Mesendoderm (in vitro differentiated cells): ENCODE results near the gene PASK.

Experiments
- DNase-seq: peaks from one replicate; pipeline ENCODE4 v3.0.0; 2013
- H2AK5ac ChIP-seq: 2 replicates; pipeline ENCODE4 v1.6.1; 2013; ENCODE audit warnings: low read length, inconsistent platforms
- H2BK120ac ChIP-seq: 2 replicates; pipeline ENCODE4 v1.6.1; 2013; ENCODE audit warnings: low read depth, mild to moderate bottlenecking, low read length, moderate library complexity, mixed read lengths
- H2BK15ac ChIP-seq: replicated peaks from 2 replicates; pipeline ENCODE4 v1.6.1; 2013; ENCODE audit warnings: low read depth, mild to moderate bottlenecking, moderate library complexity
- H2BK5ac ChIP-seq: 2 replicates; pipeline ENCODE4 v1.6.1; 2013; ENCODE audit warnings: low read length, inconsistent platforms
- H3K18ac ChIP-seq: 2 replicates; pipeline ENCODE4 v1.6.1; 2013; ENCODE audit warnings: mild to moderate bottlenecking, low read length, mixed read lengths
- H3K23ac ChIP-seq: one replicate; pipeline ENCODE4 v1.6.1; 2013; ENCODE audit warnings: low read length
- H3K27ac ChIP-seq: 2 replicates; pipeline ENCODE4 v1.5.1; 2013; ENCODE audit warnings: low read depth, mild to moderate bottlenecking, inconsistent platforms, low read length, moderate library complexity
- H3K27me3 ChIP-seq: 2 replicates; pipeline ENCODE4 v1.6.1; 2013; ENCODE audit warnings: low read length, control low read depth, mild to moderate bottlenecking, inconsistent platforms; ENCODE audit not compliant: insufficient read depth, poor library complexity
- H3K36me3 ChIP-seq: 2 replicates; pipeline ENCODE4 v1.6.1; 2013; ENCODE audit warnings: low read length, inconsistent platforms; ENCODE audit not compliant: control insufficient read depth, insufficient read depth
- H3K4ac ChIP-seq: one replicate; pipeline ENCODE4 v1.6.1; 2013; ENCODE audit warnings: low read depth, mild to moderate bottlenecking, low read length, moderate library complexity
- H3K4me1 ChIP-seq: 2 replicates; pipeline ENCODE4 v1.6.1; 2013; ENCODE audit warnings: low read depth, low read length, inconsistent platforms; ENCODE audit not compliant: control insufficient read depth
- H3K4me2 ChIP-seq: 2 replicates; pipeline ENCODE4 v1.6.1; 2013; ENCODE audit warnings: low read length
- H3K4me3 ChIP-seq: 2 replicates; pipeline ENCODE4 v1.5.1; 2013; ENCODE audit warnings: mild to moderate bottlenecking, low read length
- H3K56ac ChIP-seq: one replicate; pipeline ENCODE4 v1.6.1; 2013; ENCODE audit warnings: low read length
- H3K79me1 ChIP-seq: 2 replicates; pipeline ENCODE4 v1.6.1; 2013; ENCODE audit warnings: low read length, inconsistent platforms
- H3K79me2 ChIP-seq: 2 replicates; pipeline ENCODE4 v1.6.1; 2013; ENCODE audit warnings: mild to moderate bottlenecking, low read length; ENCODE audit not compliant: control insufficient read depth, insufficient read depth
- H3K9ac ChIP-seq: 2 replicates; pipeline ENCODE4 v1.6.1; 2013; ENCODE audit warnings: low read length, inconsistent platforms
- H4K5ac ChIP-seq: one replicate; pipeline ENCODE4 v1.6.1; 2013; ENCODE audit warnings: low read length
- H4K8ac ChIP-seq: one replicate; pipeline ENCODE4 v1.6.1; 2013; ENCODE audit warnings: low read depth, mild to moderate bottlenecking, control low read depth, low read length, moderate library complexity
- WGBS: extraction: QIAGEN DNeasy Blood & Tissue Kit; methylation state at CpG from one replicate; pipeline ENCODE4 v1.1.7; 2013; ENCODE audit warnings: low lambda C conversion rate, missing lambda C conversion rate; ENCODE audit not compliant: insufficient coverage; ENCODE audit errors: extremely low coverage; 5-methylcytosine and 5-hydroxymethylcytosine counted together

PASK gene

DNA sequence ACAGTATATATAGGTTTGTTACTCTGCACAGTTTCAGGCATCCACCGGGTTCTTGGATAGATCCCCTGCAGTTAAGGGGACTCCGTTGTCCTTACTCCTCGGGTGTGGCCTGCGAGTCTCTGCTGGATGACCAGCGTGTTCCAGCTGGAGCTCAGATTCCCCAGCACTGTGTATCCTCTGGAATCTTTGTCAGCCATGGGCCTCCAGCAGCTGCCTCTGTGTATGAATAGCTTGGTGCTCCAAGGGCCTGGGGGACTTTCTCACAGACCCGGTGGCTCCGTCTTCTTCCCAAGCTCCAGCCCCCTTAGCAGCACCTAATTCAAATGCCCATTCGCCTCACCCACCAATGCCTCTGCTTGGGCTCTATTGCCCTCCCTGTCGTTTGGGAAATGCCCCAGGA is 45.5 kb upstream of the PASK start:
- DNase-seq: no peak
- Histone ChIP-seq H3K79me1 (no peaks in the 10 kb centered on the region), H3K56ac (no peak overlapping the region), H3K27ac (no peak overlapping the region), H2BK15ac (no peak overlapping the region), H4K8ac (no peak overlapping the region), H3K4ac (no peak overlapping the region), H3K9ac (no peak overlapping the region), H3K79me2 (no peaks in the 10 kb centered on the region), H4K5ac (no peak overlapping the region), H3K23ac (no peak overlapping the region), H3K18ac (no peak overlapping the region), H2BK5ac (no peak overlapping the region), H3K36me3 (no peaks in the 10 kb centered on the region), H3K27me3 (no peaks in the 10 kb centered on the region), H2AK5ac (no peak overlapping the region), H3K4me1 (no peaks in the 10 kb centered on the region), H2BK120ac (no peak overlapping the region), H3K4me3 (no peak overlapping the region), H3K4me2 (no peak overlapping the region)
- no CpG with 5 or more reads among the region's 9 CpGs for WGBS

DNA sequence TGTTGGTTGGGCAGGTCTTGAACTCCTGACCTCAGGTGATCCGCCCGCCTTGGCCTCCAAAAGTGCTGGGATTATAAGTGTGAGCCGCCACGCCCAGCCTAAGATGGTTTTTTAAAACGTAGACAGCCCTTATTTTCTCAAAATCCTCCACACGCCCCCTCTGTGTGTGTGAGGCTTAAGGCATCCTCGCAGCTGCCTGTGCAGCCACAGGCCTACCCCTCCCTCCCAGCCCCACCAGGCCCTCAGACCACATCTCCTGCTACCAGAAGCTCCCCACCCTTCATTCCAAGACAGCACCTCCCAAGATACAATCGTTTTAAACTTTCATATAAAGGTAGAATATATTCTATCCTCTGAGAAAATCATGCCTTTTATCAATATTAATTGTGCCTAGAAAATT is 44.0 kb upstream of the PASK start:
- no peak overlapping the region for H3K4me2 ChIP-seq
- H3K36me3 ChIP-seq: no peaks in the 10 kb centered on the region
- H3K27me3 ChIP-seq: no peaks in the 10 kb centered on the region
- H3K79me2 ChIP-seq: no peaks in the 10 kb centered on the region
- no peaks in the 10 kb centered on the region for H3K4me1 ChIP-seq
- H3K56ac ChIP-seq: no peak overlapping the region
- H3K79me1 ChIP-seq: no peaks in the 10 kb centered on the region
- no peak overlapping the region for H3K9ac ChIP-seq
- no peak overlapping the region for H3K4me3 ChIP-seq
- WGBS: no CpG with 5 or more reads among the region's 8 CpGs
- DNase-seq: no peak
- no peak overlapping the region for H4K8ac ChIP-seq
- H3K23ac ChIP-seq: no peak overlapping the region
- no peak overlapping the region for H2AK5ac ChIP-seq
- H3K27ac ChIP-seq: no peak overlapping the region
- no peak overlapping the region for H3K4ac ChIP-seq
- no peak overlapping the region for H3K18ac ChIP-seq
- no peak overlapping the region for H2BK120ac ChIP-seq
- H2BK5ac ChIP-seq: no peak overlapping the region
- H2BK15ac ChIP-seq: no peak overlapping the region
- H4K5ac ChIP-seq: no peak overlapping the region

DNA sequence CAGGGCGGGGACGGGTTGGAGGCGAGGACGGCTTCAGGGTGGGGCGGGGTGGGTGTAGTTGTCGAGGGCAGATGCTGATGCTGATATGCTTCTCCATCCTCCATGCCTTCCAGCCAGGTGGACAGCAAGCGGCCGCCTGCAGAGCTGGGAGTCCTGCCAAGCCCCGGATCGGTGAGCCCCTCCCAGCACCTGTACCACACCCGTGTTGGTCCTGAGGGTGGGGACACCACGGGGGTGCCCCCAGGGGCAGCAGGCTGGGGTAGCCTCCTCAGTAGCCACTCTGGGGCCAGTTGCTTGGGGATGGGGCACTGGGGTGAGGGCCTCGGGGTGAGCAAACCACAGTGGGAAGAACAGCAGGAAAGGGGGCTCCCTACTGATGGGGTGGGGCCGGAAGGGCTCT is 41.8 kb upstream of the PASK start:
- Histone ChIP-seq H3K23ac (no peak overlapping the region), H2BK120ac (no peak overlapping the region), H3K4me1 (peaks cover 3% of the 10 kb centered on the region), H3K36me3 (no peaks in the 10 kb centered on the region), H3K27ac (no peak overlapping the region), H3K27me3 (no peaks in the 10 kb centered on the region), H2BK5ac (no peak overlapping the region), H3K79me2 (no peaks in the 10 kb centered on the region), H3K9ac (no peak overlapping the region), H4K5ac (no peak overlapping the region), H3K4me3 (no peak overlapping the region), H4K8ac (no peak overlapping the region), H3K79me1 (no peaks in the 10 kb centered on the region), H3K18ac (no peak overlapping the region), H3K4me2 (no peak overlapping the region), H3K4ac (no peak overlapping the region), H2BK15ac (no peak overlapping the region), H2AK5ac (no peak overlapping the region), H3K56ac (no peak overlapping the region)
- no CpG with 5 or more reads among the region's 14 CpGs for WGBS
- no peak for DNase-seq

DNA sequence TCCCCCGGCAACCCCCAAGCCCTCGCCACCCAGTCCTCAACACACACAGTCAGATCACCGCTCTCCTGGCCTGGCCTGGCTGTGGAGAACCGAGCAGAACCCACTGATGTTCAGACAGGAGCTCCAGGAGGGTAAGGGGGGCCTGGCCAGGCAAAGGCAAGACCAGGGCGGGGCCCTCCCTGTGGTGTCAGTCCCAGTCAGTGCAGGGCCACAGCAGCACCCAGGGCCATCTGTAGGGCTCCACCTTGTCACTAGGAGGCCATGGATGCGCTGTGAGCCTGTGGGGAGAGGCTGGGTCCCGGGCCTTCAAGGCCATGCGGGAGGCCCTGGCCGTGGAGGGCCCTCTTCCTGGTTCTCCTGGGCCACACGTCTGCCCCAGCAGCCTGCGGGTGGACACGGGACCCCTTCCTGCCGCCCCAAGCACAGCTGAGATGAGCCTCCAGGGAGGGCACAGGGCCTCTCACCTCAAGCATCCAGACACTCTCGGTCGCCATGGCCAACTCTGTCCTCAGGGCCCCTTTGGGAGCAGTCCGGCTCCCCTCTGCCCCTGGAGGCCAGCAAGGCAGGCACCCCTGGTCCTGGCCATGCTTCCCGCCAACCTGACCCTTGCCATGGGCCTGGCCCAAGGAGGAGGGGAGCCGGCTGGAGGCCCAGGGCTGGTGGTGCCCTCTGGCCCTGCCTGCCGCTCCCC is 41.2 kb upstream of the PASK start:
- no peak overlapping the region for H2BK120ac ChIP-seq
- no peaks in the 10 kb centered on the region for H3K36me3 ChIP-seq
- H2AK5ac ChIP-seq: no peak overlapping the region
- no peak overlapping the region for H3K4me3 ChIP-seq
- H2BK15ac ChIP-seq: no peak overlapping the region
- no peak for DNase-seq
- no peak overlapping the region for H2BK5ac ChIP-seq
- H3K18ac ChIP-seq: no peak overlapping the region
- no peak overlapping the region for H3K27ac ChIP-seq
- H3K9ac ChIP-seq: no peak overlapping the region
- no peaks in the 10 kb centered on the region for H3K79me1 ChIP-seq
- H4K8ac ChIP-seq: no peak overlapping the region
- no peak overlapping the region for H3K56ac ChIP-seq
- no CpG with 5 or more reads among the region's 19 CpGs for WGBS
- peaks cover 3% of the 10 kb centered on the region for H3K4me1 ChIP-seq
- no peaks in the 10 kb centered on the region for H3K79me2 ChIP-seq
- no peak overlapping the region for H3K4me2 ChIP-seq
- H3K27me3 ChIP-seq: no peaks in the 10 kb centered on the region
- H4K5ac ChIP-seq: no peak overlapping the region
- H3K23ac ChIP-seq: no peak overlapping the region
- no peak overlapping the region for H3K4ac ChIP-seq

DNA sequence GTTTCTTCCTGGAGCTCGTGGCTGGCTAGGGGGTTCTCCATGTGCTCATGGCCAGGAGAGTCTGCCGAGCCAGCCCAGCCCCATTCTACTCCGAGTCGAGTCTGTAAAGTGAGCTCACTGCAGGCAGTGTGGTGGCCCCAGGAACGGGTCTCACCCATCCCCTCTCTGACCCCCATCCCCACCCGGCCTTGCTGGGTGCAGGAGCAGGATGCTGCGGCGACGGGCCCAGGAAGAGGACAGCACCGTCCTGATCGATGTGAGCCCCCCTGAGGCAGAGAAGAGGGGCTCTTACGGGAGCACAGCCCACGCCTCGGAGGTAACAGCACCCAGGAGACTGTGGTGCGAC is 40.6 kb upstream of the PASK start:
- Histone ChIP-seq H3K27me3 (no peaks in the 10 kb centered on the region), H4K8ac (no peak overlapping the region), H3K36me3 (no peaks in the 10 kb centered on the region), H4K5ac (no peak overlapping the region), H3K79me1 (no peaks in the 10 kb centered on the region), H3K4ac (no peak overlapping the region), H3K4me1 (peaks cover 3% of the 10 kb centered on the region), H3K18ac (no peak overlapping the region), H2AK5ac (no peak overlapping the region), H3K79me2 (no peaks in the 10 kb centered on the region), H3K4me2 (no peak overlapping the region), H3K27ac (no peak overlapping the region), H3K9ac (no peak overlapping the region), H2BK15ac (no peak overlapping the region), H3K23ac (no peak overlapping the region), H3K56ac (no peak overlapping the region), H2BK120ac (no peak overlapping the region), H2BK5ac (no peak overlapping the region), H3K4me3 (no peak overlapping the region)
- DNase-seq: no peak
- WGBS: no CpG with 5 or more reads among the region's 15 CpGs
